Activated CD8-positive, alpha-beta memory T cell treated with anti-CD3 and anti-CD28 coated beads, Interleukin-2, amount 10 ng/mL, durations not matched to agents 7 days and 5 days (primary cell): Measurements from ENCODE around the gene CNOT6. TPM values are rescaled to one million over a fixed set of nuclear protein-coding genes. Genes with fewer than 3 reads are reported as not detected.
"Not testable (repeated sequence)": the region's sequence is repeated elsewhere in the genome, so short reads cannot be mapped to it uniquely, and the experiment has no call there.

Source experiments
- ATAC-seq: fragments of 150-1000 bp; cut with Tn5 transposase; one replicate; pipeline ENCODE4 v1.10.0; 2021; ENCODE audit warnings: moderate library complexity
- CTCF ChIA-PET: fragments of 350-600 bp; sonication (Branson Sonifier 250); formaldehyde crosslinking; loops from one replicate; lab custom pipeline; 2021; ENCODE audit warnings: antibody characterized with exemption; lab: Charles Lee
- DNase-seq: peaks from one replicate; pipeline ENCODE4 v3.0.0-alpha.2; 2020
- H3K27ac Mint-ChIP-seq: one replicate; pipeline ENCODE4 v1.8.0; 2021; ENCODE audit warnings: mild to moderate bottlenecking, mixed read lengths
- H3K27me3 Mint-ChIP-seq: one replicate; pipeline ENCODE4 v1.8.0; 2021; ENCODE audit warnings: mixed read lengths
- H3K36me3 Mint-ChIP-seq: one replicate; pipeline ENCODE4 v1.8.0; 2021; ENCODE audit warnings: mild to moderate bottlenecking, mixed read lengths
- H3K4me1 Mint-ChIP-seq: one replicate; pipeline ENCODE4 v1.8.0; 2021; ENCODE audit warnings: mixed read lengths
- H3K4me3 Mint-ChIP-seq: one replicate; pipeline ENCODE4 v1.8.0; 2021; ENCODE audit warnings: mild to moderate bottlenecking, moderate library complexity, mixed read lengths
- H3K9me3 Mint-ChIP-seq: one replicate; pipeline ENCODE4 v1.8.0; 2022; ENCODE audit warnings: low read depth, mixed read lengths
- total RNA-seq, 2 experiments: library from RNA; stranded (reverse); gene quantifications; one replicate each; pipeline ENCODE4 v1.2.3, GENCODE V29; 2021

The CNOT6 gene
- 10 to 100 TPM; 39.7 to 44.4 TPM for total RNA-seq

DNA sequence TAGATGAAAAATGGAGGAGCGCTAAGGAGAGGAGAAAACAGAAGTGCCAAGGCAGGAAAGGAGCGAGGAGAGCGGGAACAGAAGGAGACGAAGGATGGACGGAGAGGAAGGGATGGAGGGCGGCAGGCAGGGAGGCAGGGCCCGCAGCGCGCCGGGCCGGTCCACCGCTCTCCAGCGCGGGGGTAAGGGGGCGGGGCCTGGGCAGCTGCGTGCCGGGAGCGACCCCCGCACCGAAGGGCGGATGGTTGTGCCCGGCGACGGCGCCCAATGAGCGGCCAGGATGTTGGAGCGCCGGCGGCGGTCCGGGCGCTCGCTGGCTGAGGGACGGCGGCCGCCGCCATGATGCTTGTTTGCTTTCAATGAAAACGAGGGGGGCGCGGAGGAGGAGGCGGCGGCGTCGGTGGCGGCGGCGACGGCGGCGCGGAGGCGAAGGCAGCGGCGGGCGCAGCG lies at the start of gene CNOT6:
Gene CNOT6 (plus strand): TSS at position 320 of the 450 bp plus-strand sequence. CDS start 34,898 bp downstream, outside the sequence.
- DNase-seq (peak; percentile 93), ATAC-seq (peak; percentile 92)
- Mint-ChIP-seq H3K4me3 (peak within 1 kb of the TSS; percentile 85), H3K27ac (peak within 1 kb of the TSS; percentile 93), H3K9me3 (no peaks in the 10 kb centered on the region), H3K27me3 (no peaks in the 10 kb centered on the region), H3K36me3 (peaks cover 17% of the 10 kb centered on the region), H3K4me1 (peaks cover 40% of the 10 kb centered on the region)
- CTCF ChIA-PET: interaction anchor here (1.0 to 2.2 kb wide), 2 partner anchors 23 to 73 kb away, joined by 3 to 6 read pairs; no protein-coding TSS in a partner anchor

- H3K27ac Mint-ChIP-seq: no peak overlapping the region
These were observed 39.4 kb upstream of the CNOT6 start for GRCh38 chr5:180454752-180455151.

DNA sequence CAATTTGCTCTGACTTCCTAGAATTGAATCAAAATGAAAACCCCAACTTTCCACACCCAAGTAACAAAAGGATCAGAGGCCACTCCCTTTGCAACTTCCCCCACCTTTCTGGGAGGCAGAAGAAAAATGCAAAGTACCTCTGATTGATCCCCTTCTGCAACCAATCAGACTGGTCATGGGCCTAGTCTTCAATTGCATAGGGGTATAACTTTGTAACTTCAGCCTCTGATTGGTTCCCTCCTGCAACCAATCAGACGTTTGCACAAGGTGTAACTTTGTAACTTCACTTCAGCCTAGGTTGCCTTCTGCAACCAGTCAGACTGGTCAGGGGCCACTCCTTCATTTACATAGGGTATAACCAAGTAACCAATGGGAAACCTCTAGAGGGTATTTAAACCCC lies 38.3 kb upstream of the CNOT6 start:
- CTCF ChIA-PET: no interaction called here
- Mint-ChIP-seq H3K36me3 (no peaks in the 10 kb centered on the region), H3K9me3 (peaks cover 2% of the 10 kb centered on the region), H3K27ac (no peak overlapping the region), H3K27me3 (peaks cover 21% of the 10 kb centered on the region), H3K4me1 (peaks cover 8% of the 10 kb centered on the region), H3K4me3 (no peak overlapping the region)
- no peak for ATAC-seq
- DNase-seq: no peak

More at GRCh38 chr5:180454752-180455151, 39.4 kb upstream of the CNOT6 start:
- peaks cover 32% of the 10 kb centered on the region for H3K27me3 Mint-ChIP-seq
- DNase-seq (no peak), ATAC-seq (no peak)
- no peak overlapping the region for H3K4me3 Mint-ChIP-seq
- H3K9me3 Mint-ChIP-seq: peaks cover 2% of the 10 kb centered on the region
- H3K36me3 Mint-ChIP-seq: no peaks in the 10 kb centered on the region
- CTCF ChIA-PET: no interaction called here
- H3K4me1 Mint-ChIP-seq: peaks cover 8% of the 10 kb centered on the region

- peaks cover 8% of the 10 kb centered on the region for H3K4me1 Mint-ChIP-seq
- no peaks in the 10 kb centered on the region for H3K36me3 Mint-ChIP-seq
- peaks cover 2% of the 10 kb centered on the region for H3K9me3 Mint-ChIP-seq
- DNase-seq: no peak
- no peak overlapping the region for H3K4me3 Mint-ChIP-seq
- ATAC-seq: no peak
- CTCF ChIA-PET: no interaction called here
- H3K27me3 Mint-ChIP-seq: peaks cover 13% of the 10 kb centered on the region
- no peak overlapping the region for H3K27ac Mint-ChIP-seq
These were observed 37.4 kb upstream of the CNOT6 start for GRCh38 chr5:180456792-180457191.

DNA sequence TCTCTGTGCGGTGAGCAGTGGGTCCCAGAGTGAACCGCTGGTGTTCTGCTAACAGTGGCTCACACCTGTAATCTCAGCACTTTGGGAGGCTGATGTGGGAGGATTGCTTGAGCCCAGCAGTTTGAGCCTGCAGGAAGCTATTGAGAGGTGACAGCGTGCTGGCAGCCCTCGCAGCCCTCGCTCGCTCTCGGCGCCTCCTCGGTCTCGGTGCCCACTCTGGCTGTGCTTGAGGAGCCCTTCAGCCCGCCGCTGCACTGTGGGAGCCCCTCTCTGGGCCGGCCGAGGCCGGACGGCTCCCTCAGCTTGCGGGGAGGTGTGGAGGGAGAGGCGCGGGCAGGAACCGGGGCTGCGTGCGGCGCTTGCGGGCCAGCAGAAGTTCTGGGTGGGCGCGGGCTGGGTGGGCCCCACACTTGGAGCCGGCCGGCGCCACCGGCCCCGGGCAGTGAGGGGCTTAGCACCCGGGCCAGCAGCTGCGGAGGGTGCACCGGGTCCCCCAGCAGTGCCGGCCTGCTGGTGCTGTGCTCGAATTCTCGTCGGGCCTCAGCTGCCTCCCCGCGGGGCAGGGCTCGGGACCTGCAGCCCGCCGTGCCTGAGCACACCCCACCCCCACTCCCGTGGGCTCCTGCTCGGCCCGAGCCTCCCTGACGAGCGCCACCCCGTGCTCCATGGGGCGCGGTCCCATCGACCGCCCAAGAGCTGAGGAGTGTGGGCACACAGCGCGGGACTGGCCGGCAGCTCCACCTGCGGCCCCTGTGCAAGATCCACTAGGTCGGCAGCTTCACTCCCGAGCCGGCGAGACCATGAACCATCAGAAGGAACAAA lies 35.1 kb upstream of the CNOT6 start:
- H3K27ac Mint-ChIP-seq, H3K4me1 Mint-ChIP-seq, H3K36me3 Mint-ChIP-seq, ATAC-seq, DNase-seq, H3K4me3 Mint-ChIP-seq, H3K27me3 Mint-ChIP-seq, H3K9me3 Mint-ChIP-seq: not testable (repeated sequence)
- CTCF ChIA-PET: interaction anchor here (0.9 kb wide), 1 partner anchor 130 kb away, joined by 3 read pairs; no protein-coding TSS in a partner anchor

DNA sequence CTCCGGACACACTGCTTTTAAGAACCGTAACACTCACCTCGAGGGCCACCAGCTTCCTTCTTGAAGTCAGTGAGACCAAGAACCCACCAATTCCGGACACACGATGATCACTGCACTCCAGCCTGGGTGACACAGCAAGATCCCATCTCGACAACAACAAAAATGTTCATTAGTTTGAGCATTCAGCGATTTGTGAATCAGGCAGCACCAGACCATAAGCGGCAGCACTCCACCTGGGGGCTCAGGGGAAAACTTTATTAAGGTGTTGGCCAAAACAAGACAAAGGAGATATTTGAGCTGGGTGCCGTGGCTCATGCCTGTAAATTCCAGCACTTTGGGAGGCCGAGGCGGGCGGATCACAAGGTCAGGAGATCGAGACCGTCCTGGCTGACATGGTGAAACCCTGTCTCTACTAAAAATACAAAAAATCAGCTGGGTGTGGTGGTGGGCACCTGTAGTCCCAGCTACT lies 34.5 kb upstream of the CNOT6 start:
- not testable (repeated sequence) for H3K27ac Mint-ChIP-seq, H3K36me3 Mint-ChIP-seq, H3K27me3 Mint-ChIP-seq, ATAC-seq, H3K4me1 Mint-ChIP-seq, H3K4me3 Mint-ChIP-seq, H3K9me3 Mint-ChIP-seq, DNase-seq
- CTCF ChIA-PET: interaction anchor here (0.9 to 1.4 kb wide), 2 partner anchors 12 to 131 kb away, joined by 3 to 4 read pairs; no protein-coding TSS in a partner anchor

DNA sequence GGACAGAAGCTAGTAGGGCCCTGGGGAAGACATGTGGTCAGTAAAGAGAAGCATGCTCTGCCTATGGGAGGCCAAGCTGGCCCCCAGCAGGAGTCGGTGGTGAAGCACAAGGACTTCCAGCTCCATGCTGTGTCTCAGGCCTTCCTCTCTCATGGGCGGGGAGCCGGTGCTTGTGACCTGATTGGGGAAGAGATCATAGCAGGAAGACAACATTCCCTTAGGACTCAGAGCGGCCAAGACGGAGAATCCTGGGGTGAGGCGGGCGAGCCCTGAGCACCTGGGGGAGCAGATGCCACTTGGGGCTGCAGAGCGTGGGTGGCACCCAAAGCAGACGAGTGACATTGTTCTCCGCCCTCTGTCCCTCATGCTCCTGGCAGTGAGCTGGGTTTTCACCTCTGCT lies 33.3 kb upstream of the CNOT6 start:
- H3K27ac Mint-ChIP-seq: no peak overlapping the region
- H3K36me3 Mint-ChIP-seq: no peaks in the 10 kb centered on the region
- H3K9me3 Mint-ChIP-seq: no peaks in the 10 kb centered on the region
- H3K4me1 Mint-ChIP-seq: peaks cover 8% of the 10 kb centered on the region
- no peak overlapping the region for H3K4me3 Mint-ChIP-seq
- no peak for DNase-seq
- CTCF ChIA-PET: interaction anchor here (0.8 to 1.4 kb wide), 2 partner anchors 11 to 145 kb away, joined by 3 to 4 read pairs; no protein-coding TSS in a partner anchor
- no peak for ATAC-seq
- no peaks in the 10 kb centered on the region for H3K27me3 Mint-ChIP-seq

GRCh38 chr5:180461303-180461702 lies 32.9 kb upstream of the CNOT6 start:
- H3K27ac Mint-ChIP-seq: no peak overlapping the region
- peaks cover 6% of the 10 kb centered on the region for H3K4me1 Mint-ChIP-seq
- CTCF ChIA-PET: interaction anchor here (0.8 to 0.9 kb wide), 2 partner anchors 10 to 145 kb away, joined by 3 read pairs; no protein-coding TSS in a partner anchor
- no peaks in the 10 kb centered on the region for H3K9me3 Mint-ChIP-seq
- H3K4me3 Mint-ChIP-seq: no peak overlapping the region
- ATAC-seq (no peak), DNase-seq (no peak)
- no peaks in the 10 kb centered on the region for H3K27me3 Mint-ChIP-seq
- H3K36me3 Mint-ChIP-seq: no peaks in the 10 kb centered on the region

DNA sequence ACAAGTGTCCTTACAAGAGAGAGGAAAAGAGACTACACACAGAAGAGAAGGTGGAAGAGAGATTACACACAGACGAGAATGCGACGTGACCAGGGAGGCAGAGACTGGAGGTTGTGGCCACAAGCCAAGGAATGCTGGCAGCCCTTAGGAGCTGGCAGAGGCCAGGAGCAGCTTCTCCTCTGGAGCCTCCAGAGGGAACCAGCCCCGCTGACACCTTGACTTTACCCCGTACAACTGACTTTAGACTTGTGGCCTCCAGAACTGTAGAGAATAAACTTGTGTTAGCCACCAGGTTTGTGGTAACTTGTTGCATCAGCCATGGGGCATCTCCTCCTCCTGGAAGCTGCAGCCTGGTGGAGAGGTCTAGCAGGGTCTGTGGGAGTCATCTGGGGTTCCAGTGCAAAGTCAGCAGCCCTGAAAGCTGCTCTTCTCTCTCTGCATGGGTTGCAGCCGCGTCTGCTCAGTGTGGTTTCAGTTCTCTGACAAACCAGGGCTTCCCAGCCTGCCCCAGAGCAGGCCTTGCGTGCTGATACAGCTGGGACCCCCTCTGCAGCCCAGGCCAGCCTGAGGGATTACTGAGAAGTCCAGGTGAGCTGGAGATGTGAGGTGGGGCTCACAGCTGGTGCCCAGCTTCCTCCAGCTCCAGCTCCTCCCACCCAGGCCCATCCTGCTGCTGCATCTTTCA lies 30.8 kb upstream of the CNOT6 start:
- no peak for DNase-seq
- no peak overlapping the region for H3K27ac Mint-ChIP-seq
- no peak for ATAC-seq
- no peaks in the 10 kb centered on the region for H3K9me3 Mint-ChIP-seq
- H3K27me3 Mint-ChIP-seq: no peaks in the 10 kb centered on the region
- no peaks in the 10 kb centered on the region for H3K4me1 Mint-ChIP-seq
- H3K4me3 Mint-ChIP-seq: no peak overlapping the region
- CTCF ChIA-PET: no interaction called here
- no peaks in the 10 kb centered on the region for H3K36me3 Mint-ChIP-seq

GRCh38 chr5:180463916-180464602 lies 30.1 kb upstream of the CNOT6 start:
- ATAC-seq (no peak), DNase-seq (no peak)
- no peak overlapping the region for H3K27ac Mint-ChIP-seq
- no peaks in the 10 kb centered on the region for H3K27me3 Mint-ChIP-seq
- no peaks in the 10 kb centered on the region for H3K4me1 Mint-ChIP-seq
- CTCF ChIA-PET: no interaction called here
- H3K9me3 Mint-ChIP-seq: no peaks in the 10 kb centered on the region
- H3K4me3 Mint-ChIP-seq: no peak overlapping the region
- no peaks in the 10 kb centered on the region for H3K36me3 Mint-ChIP-seq

GRCh38 chr5:180464603-180464970 lies 29.6 kb upstream of the CNOT6 start:
- no peaks in the 10 kb centered on the region for H3K36me3 Mint-ChIP-seq
- H3K4me3 Mint-ChIP-seq: no peak overlapping the region
- CTCF ChIA-PET: no interaction called here
- H3K27me3 Mint-ChIP-seq: no peaks in the 10 kb centered on the region
- DNase-seq (no peak), ATAC-seq (no peak)
- H3K27ac Mint-ChIP-seq: no peak overlapping the region
- H3K4me1 Mint-ChIP-seq: no peaks in the 10 kb centered on the region
- no peaks in the 10 kb centered on the region for H3K9me3 Mint-ChIP-seq

GRCh38 chr5:180465052-180465451 lies 29.1 kb upstream of the CNOT6 start:
- CTCF ChIA-PET: interaction anchor here (0.5 to 1.7 kb wide), 2 partner anchors 105 to 172 kb away, joined by 3 read pairs; no protein-coding TSS in a partner anchor

DNA sequence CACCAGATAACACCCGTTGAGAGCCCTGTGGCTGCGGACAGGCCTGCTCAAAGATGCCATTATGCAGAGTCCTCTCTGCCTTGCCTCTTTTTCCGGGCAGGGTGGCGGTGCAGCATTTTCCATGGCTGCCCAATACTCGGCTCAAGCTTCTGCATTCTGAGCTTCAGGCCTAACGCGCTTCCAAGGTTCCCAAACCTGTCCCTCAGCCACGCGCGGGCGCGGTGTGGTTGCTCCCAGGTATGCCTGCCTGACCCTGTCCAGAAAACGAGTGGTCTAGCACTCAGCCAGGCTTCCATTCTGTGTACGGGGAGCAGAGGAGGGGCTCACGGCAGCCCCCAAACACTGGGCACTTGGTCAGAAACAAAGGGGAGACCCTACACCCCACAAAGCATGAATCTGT lies 27.9 kb upstream of the CNOT6 start:
- ATAC-seq: no peak
- Mint-ChIP-seq H3K4me3 (no peak overlapping the region), H3K9me3 (no peaks in the 10 kb centered on the region), H3K27ac (no peak overlapping the region), H3K4me1 (no peaks in the 10 kb centered on the region), H3K36me3 (no peaks in the 10 kb centered on the region), H3K27me3 (peaks cover 11% of the 10 kb centered on the region)
- no peak for DNase-seq
- CTCF ChIA-PET: interaction anchor here (1.2 to 1.7 kb wide), 2 partner anchors 107 to 151 kb away, joined by 3 read pairs; no protein-coding TSS in a partner anchor

More at GRCh38 chr5:180465052-180465451, 29.1 kb upstream of the CNOT6 start:
- not testable (repeated sequence) for H3K36me3 Mint-ChIP-seq, ATAC-seq, H3K9me3 Mint-ChIP-seq, DNase-seq, H3K4me1 Mint-ChIP-seq, H3K27ac Mint-ChIP-seq, H3K27me3 Mint-ChIP-seq, H3K4me3 Mint-ChIP-seq
